Memory B cell (primary cell): ENCODE measurements around the gene CCS.
"Not testable (repeated sequence)": the region's sequence is repeated elsewhere in the genome, so short reads cannot be mapped to it uniquely, and the experiment has no call there.

ENCODE experiments used
- ATAC-seq: fragments of 150-1000 bp; cut with Tn5 transposase; 2 replicates; pipeline ENCODE4 v1.10.0; 2021; ENCODE audit warnings: low read depth, mild to moderate bottlenecking, moderate library complexity
- DNase-seq, 2 donors: peaks; one replicate each; pipeline ENCODE4 v3.0.0; 2022; ENCODE audit warnings: low spot score in 2 of 2
- H3K27ac Mint-ChIP-seq: one replicate; pipeline ENCODE4 v1.8.0; 2022; ENCODE audit warnings: mild to moderate bottlenecking, moderate library complexity, mixed read lengths
- H3K27me3 Mint-ChIP-seq: one replicate; pipeline ENCODE4 v1.8.0; 2022; ENCODE audit warnings: mixed read lengths
- H3K36me3 Mint-ChIP-seq: one replicate; pipeline ENCODE4 v1.8.0; 2022; ENCODE audit warnings: mild to moderate bottlenecking, mixed read lengths
- H3K4me1 Mint-ChIP-seq: one replicate; pipeline ENCODE4 v1.8.0; 2022; ENCODE audit warnings: mixed read lengths
- H3K4me3 Mint-ChIP-seq: one replicate; pipeline ENCODE4 v1.8.0; 2022; ENCODE audit warnings: mild to moderate bottlenecking, moderate library complexity, mixed read lengths
- H3K9me3 Mint-ChIP-seq: one replicate; pipeline ENCODE4 v1.8.0; 2022; ENCODE audit warnings: mixed read lengths

CCS gene

GRCh38 chr11:66568124-66568916, 24.7 kb upstream of the CCS start, which contains the start of gene CTSF:
Gene CTSF, minus strand, starts transcription at chr11:66568606. Its CDS starts 120 bp downstream, at chr11:66568486.
- peak within 1 kb of the TSS; percentile 82 for H3K4me3 Mint-ChIP-seq
- peak; percentile 94 for ATAC-seq
- peaks cover 3% of the 10 kb centered on the region for H3K4me1 Mint-ChIP-seq
- peak; percentile 56 to 59 for DNase-seq
- no peak within 1 kb of the TSS for H3K27ac Mint-ChIP-seq
- peaks cover 4% of the 10 kb centered on the region for H3K36me3 Mint-ChIP-seq
- H3K9me3 Mint-ChIP-seq = no peaks in the 10 kb centered on the region
- peaks cover 6% of the 10 kb centered on the region for H3K27me3 Mint-ChIP-seq

GRCh38 chr11:66569076-66569475, 23.9 kb upstream of the CCS start:
- H3K9me3 Mint-ChIP-seq = no peaks in the 10 kb centered on the region
- H3K27ac Mint-ChIP-seq = no peak overlapping the region
- DNase-seq = no peak
- H3K27me3 Mint-ChIP-seq = peaks cover 9% of the 10 kb centered on the region
- no peak overlapping the region for H3K4me3 Mint-ChIP-seq
- H3K36me3 Mint-ChIP-seq = peaks cover 4% of the 10 kb centered on the region
- H3K4me1 Mint-ChIP-seq = peaks cover 3% of the 10 kb centered on the region
- no peak for ATAC-seq

GRCh38 chr11:66570079-66570849, 22.7 kb upstream of the CCS start:
- H3K4me3 Mint-ChIP-seq = no peak overlapping the region
- H3K27ac Mint-ChIP-seq = no peak overlapping the region
- peaks cover 3% of the 10 kb centered on the region for H3K4me1 Mint-ChIP-seq
- H3K27me3 Mint-ChIP-seq = peaks cover 13% of the 10 kb centered on the region
- no peaks in the 10 kb centered on the region for H3K9me3 Mint-ChIP-seq
- H3K36me3 Mint-ChIP-seq = peaks cover 4% of the 10 kb centered on the region
- ATAC-seq (no peak), DNase-seq (no peak)

- Mint-ChIP-seq H3K36me3 (peaks cover 4% of the 10 kb centered on the region), H3K27ac (no peak overlapping the region), H3K27me3 (peaks cover 15% of the 10 kb centered on the region), H3K4me1 (peaks cover 3% of the 10 kb centered on the region), H3K9me3 (no peaks in the 10 kb centered on the region), H3K4me3 (no peak overlapping the region)
- DNase-seq (no peak), ATAC-seq (no peak)
Measured at GRCh38 chr11:66570850-66571180, 22.2 kb upstream of the CCS start.

GRCh38 chr11:66579017-66579606, 13.9 kb upstream of the CCS start:
- DNase-seq (peak; percentile 72 to 86), ATAC-seq (peak; percentile 89)
- H3K4me3 Mint-ChIP-seq = no peak overlapping the region
- H3K9me3 Mint-ChIP-seq = peaks cover 6% of the 10 kb centered on the region
- peaks cover 8% of the 10 kb centered on the region for H3K4me1 Mint-ChIP-seq
- peaks cover 10% of the 10 kb centered on the region for H3K27me3 Mint-ChIP-seq
- no peak overlapping the region for H3K27ac Mint-ChIP-seq
- H3K36me3 Mint-ChIP-seq = peaks cover 1% of the 10 kb centered on the region

GRCh38 chr11:66580803-66581202, 12.2 kb upstream of the CCS start:
- Mint-ChIP-seq H3K27ac (no peak overlapping the region), H3K4me3 (no peak overlapping the region), H3K27me3 (peaks cover 4% of the 10 kb centered on the region), H3K9me3 (peaks cover 6% of the 10 kb centered on the region), H3K36me3 (peaks cover 1% of the 10 kb centered on the region), H3K4me1 (peaks cover 8% of the 10 kb centered on the region)
- ATAC-seq = no peak
- no peak for DNase-seq

GRCh38 chr11:66581261-66581660, 11.7 kb upstream of the CCS start:
- Mint-ChIP-seq H3K27ac (no peak overlapping the region), H3K9me3 (peaks cover 6% of the 10 kb centered on the region), H3K4me3 (no peak overlapping the region), H3K27me3 (peaks cover 2% of the 10 kb centered on the region), H3K36me3 (peaks cover 1% of the 10 kb centered on the region), H3K4me1 (peaks cover 8% of the 10 kb centered on the region)
- no peak for ATAC-seq
- DNase-seq = no peak

- not testable (repeated sequence) for H3K27ac Mint-ChIP-seq, H3K27me3 Mint-ChIP-seq, H3K4me1 Mint-ChIP-seq, H3K36me3 Mint-ChIP-seq, ATAC-seq, DNase-seq, H3K9me3 Mint-ChIP-seq, H3K4me3 Mint-ChIP-seq
Measured at GRCh38 chr11:66582565-66583147, 10.3 kb upstream of the CCS start.

GRCh38 chr11:66585447-66585846, 7.5 kb upstream of the CCS start:
- DNase-seq, H3K36me3 Mint-ChIP-seq, H3K9me3 Mint-ChIP-seq, H3K4me1 Mint-ChIP-seq, H3K27ac Mint-ChIP-seq, H3K4me3 Mint-ChIP-seq, ATAC-seq, H3K27me3 Mint-ChIP-seq: not testable (repeated sequence)

GRCh38 chr11:66586136-66586535, 6.8 kb upstream of the CCS start:
- Mint-ChIP-seq H3K4me1 (no peaks in the 10 kb centered on the region), H3K36me3 (peaks cover 1% of the 10 kb centered on the region), H3K4me3 (no peak overlapping the region), H3K27me3 (no peaks in the 10 kb centered on the region), H3K9me3 (peaks cover 6% of the 10 kb centered on the region), H3K27ac (no peak overlapping the region)
- ATAC-seq (no peak), DNase-seq (no peak)

GRCh38 chr11:66589315-66589714, 3.7 kb upstream of the CCS start:
- not testable (repeated sequence) for H3K27ac Mint-ChIP-seq, H3K36me3 Mint-ChIP-seq, H3K4me3 Mint-ChIP-seq, DNase-seq, H3K9me3 Mint-ChIP-seq, ATAC-seq, H3K4me1 Mint-ChIP-seq, H3K27me3 Mint-ChIP-seq

GRCh38 chr11:66589996-66590675, 2.8 kb upstream of the CCS start:
- peaks cover 14% of the 10 kb centered on the region for H3K4me1 Mint-ChIP-seq
- no peaks in the 10 kb centered on the region for H3K9me3 Mint-ChIP-seq
- H3K4me3 Mint-ChIP-seq = no peak overlapping the region
- no peak overlapping the region for H3K27ac Mint-ChIP-seq
- ATAC-seq = no peak
- H3K36me3 Mint-ChIP-seq = no peaks in the 10 kb centered on the region
- no peaks in the 10 kb centered on the region for H3K27me3 Mint-ChIP-seq
- DNase-seq = no peak

GRCh38 chr11:66591175-66591574, 1.8 kb upstream of the CCS start:
- ATAC-seq = no peak
- Mint-ChIP-seq H3K36me3 (no peaks in the 10 kb centered on the region), H3K27ac (no peak overlapping the region), H3K4me1 (peaks cover 22% of the 10 kb centered on the region), H3K4me3 (no peak overlapping the region), H3K9me3 (no peaks in the 10 kb centered on the region), H3K27me3 (no peaks in the 10 kb centered on the region)
- no peak for DNase-seq

GRCh38 chr11:66593303-66593635, 284 bp downstream of the CCS start:
- Mint-ChIP-seq H3K36me3 (no peaks in the 10 kb centered on the region), H3K4me3 (peak overlapping the region; percentile 99), H3K4me1 (peaks cover 22% of the 10 kb centered on the region), H3K27ac (peak overlapping the region; percentile 95), H3K9me3 (no peaks in the 10 kb centered on the region), H3K27me3 (no peaks in the 10 kb centered on the region)
- DNase-seq (no peak), ATAC-seq (no peak)
